GM18517 (cell line): ENCODE measurements around the gene DCDC1.
A peak's percentile ranks its signal among the peaks of the same experiment; 100 is the strongest.

ENCODE experiments used
- ATAC-seq: cut with Tn5 transposase; IDR thresholded peaks from one replicate; pipeline ENCODE4 v1.9.1; 2021; ENCODE audit warnings: mild to moderate bottlenecking, moderate library complexity; ENCODE audit not compliant: unreplicated experiment

DCDC1 gene

DNA sequence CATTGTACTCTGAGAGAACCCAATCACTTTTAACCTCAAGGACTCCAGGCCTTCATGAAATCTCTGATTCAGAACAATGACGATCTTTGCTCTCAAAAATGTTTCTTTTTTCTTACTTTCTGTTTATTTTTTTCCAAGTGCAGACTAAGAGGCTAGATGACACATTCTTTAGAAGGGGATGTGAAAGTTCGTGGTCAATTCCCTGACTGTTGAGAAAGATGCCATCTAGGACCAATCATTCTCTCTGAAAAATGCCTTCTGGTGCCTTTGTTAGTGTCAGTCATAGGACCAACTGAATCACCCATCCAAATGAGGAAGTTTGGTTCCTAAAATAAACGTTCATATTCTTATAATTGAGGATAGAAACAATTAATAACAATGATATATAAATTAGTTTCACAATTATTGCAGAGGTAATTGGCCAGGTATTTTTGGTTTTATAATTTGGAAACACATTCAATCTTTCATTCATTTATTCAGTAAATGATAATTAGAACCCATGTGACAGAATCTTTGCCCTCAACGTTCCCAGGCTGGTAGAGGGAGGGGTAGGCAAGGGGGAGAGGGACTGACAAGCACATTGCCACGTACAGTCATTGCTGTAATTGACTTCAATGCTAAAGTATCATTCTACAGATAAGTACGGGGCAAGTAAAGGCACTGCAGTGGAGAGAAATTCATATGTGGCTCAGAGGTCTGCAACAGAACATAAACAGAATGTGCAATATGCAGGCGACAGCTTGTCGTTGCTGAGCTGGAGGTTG, 450.0 kb downstream of the DCDC1 start:
- no peak for ATAC-seq

DNA sequence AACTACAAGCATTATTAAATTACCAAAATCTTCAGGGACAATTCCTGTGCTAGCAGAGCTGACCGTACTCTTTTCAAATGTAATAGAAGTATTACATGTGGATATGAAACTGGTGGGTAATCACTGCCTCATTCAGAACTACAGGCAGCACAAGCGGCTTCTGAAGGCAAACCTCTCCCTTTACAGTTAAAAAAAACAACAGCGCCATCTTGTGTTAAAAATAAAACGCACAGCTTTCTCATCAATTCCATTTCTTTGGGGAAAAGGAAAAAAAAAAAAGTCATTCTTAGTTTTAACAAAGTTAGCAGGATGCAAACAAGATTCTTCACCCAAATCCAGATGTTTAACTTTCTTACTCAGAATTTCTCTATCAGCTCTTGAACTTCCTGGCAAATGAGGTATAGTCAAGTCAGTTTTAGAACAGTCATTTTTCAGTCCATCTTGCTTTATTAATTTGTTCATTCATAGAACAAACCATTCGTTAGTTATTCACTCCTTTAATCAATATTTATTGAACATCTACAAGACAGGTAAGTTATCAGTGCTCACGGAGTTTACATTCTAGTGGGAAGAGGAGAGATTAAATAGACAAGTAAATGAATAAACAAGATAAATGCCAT, 451.6 kb downstream of the DCDC1 start:
- peak; percentile 73 for ATAC-seq

- no peak for ATAC-seq
Measured at GRCh38 chr11:30917266-30917665, 452.3 kb downstream of the DCDC1 start.

DNA sequence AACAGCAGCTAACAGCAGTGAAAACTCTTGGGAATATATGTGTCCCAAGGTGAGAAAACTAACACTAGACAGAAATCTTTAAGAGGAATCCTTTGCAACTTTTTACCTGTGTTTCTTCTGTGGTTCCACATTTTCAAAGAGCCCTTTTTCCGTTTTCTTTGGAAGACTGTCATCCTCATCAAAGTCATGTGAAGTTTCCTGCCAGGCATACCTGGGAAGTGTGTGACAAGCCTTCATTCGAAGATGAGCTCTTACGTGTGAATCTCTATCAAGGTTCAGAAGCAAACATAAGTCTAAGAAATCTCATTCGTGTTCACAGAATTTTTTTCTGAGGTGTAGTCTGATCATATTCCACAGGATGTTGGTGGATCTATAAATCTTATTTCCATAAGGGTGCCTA, 452.8 kb downstream of the DCDC1 start:
- ATAC-seq = no peak

DNA sequence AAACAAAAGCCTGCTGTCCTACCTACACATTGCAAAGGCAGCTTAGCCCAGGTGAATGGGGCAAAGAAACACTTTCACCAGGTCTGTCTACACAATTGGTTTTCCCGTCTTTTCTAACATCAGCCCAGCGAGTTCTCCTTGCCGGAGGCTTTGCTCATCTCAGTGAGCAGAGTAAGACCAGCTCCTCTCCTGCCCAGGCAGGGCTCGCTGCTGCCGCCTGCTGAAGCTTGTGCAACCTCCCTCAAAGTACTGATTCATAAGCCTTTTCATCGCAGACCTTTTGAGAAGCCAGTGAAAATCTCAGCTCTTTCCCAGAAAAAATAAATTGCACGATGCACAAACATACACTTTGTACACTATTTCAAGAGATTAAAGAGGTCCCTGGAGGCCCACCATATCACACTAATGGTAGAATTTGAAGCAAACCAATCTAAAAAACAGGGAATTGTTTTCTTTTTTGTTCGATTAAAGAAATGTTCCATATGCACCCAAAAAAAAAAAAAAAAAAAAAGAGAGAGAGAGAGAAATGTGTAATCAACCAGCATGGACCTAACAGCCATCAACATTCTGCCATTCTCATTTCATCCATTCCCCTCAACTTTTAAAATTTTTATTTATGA, 455.3 kb downstream of the DCDC1 start:
- peak; percentile 61 for ATAC-seq

DNA sequence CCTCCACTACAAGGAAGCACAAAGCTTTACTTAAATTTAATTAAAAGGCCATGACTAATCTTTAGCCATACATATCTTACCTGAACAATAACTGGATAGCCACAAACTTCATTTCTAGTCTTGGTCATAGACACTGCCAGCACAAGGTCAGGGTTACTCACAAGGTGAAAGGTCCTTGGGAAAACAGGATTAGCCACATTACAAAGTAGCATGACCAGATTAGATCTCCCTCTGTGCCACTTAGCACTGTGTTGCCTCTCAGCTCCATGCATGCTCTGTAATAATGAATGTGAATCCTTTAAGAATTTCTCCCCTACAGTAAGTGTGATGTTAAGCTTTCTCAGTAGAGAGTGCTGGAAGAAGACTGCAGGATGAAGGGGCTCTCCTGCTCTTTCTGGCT, 458.3 kb downstream of the DCDC1 start:
- no peak for ATAC-seq

GRCh38 chr11:30908857-30909256, 460.7 kb downstream of the DCDC1 start:
- no peak for ATAC-seq

- no peak for ATAC-seq
Measured at GRCh38 chr11:30908272-30908671, 461.3 kb downstream of the DCDC1 start.

DNA sequence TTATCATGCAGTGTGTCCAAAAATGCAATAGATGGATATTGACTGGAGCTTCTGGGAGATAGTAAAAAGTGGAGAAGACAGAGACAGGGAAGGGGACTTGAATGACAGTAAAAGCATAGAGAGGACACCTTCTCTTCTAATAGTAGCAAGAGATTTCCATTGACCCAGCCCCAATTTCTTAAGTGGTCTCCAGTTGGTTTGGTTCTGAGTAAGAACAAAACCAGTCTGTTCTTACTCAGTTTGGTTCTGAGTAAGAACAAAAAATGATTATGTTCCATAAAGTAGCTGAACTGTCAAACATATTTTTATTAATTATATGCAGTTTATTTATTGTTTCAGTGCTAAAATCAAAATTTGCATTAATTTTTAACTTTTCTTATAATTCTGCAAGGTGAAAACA, 466.6 kb downstream of the DCDC1 start:
- no peak for ATAC-seq

- ATAC-seq = no peak
Measured at GRCh38 chr11:30895046-30895445, 474.5 kb downstream of the DCDC1 start.

GRCh38 chr11:30893318-30893717, 476.2 kb downstream of the DCDC1 start:
- ATAC-seq = no peak

DNA sequence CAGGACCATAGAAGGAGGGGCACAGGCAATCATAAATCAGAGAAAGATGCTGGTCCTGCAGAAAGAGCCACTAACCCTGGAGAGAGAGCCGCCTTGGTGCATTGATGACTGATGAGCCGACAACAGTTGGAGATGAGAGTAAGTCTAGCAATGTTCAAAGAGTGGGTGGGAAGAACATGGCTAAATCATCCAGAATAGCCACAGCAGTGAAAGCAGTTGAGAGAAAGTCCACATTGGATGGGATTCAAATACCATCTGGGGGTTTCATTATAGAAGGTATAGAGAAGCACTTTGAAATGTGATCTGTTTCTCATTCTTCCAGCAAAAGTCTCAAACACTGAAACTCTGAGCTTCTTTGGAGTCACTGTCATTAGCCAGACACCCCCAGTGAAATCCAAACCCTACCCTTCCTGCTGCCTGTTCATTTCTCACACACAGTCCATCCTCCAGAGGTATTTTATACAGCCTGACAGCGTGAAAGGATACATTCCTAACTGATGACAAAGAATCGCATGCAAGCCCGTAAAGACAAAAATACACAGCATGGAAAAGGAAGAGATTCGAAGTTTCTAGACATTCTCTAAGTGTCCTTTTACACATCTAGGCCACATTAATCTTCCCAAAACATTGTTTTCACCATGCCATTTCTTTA, 480.3 kb downstream of the DCDC1 start:
- no peak for ATAC-seq

GRCh38 chr11:30879322-30880005, 490.1 kb downstream of the DCDC1 start:
- ATAC-seq = no peak

- ATAC-seq = no peak
Measured at GRCh38 chr11:30878400-30878799, 491.1 kb downstream of the DCDC1 start.

DNA sequence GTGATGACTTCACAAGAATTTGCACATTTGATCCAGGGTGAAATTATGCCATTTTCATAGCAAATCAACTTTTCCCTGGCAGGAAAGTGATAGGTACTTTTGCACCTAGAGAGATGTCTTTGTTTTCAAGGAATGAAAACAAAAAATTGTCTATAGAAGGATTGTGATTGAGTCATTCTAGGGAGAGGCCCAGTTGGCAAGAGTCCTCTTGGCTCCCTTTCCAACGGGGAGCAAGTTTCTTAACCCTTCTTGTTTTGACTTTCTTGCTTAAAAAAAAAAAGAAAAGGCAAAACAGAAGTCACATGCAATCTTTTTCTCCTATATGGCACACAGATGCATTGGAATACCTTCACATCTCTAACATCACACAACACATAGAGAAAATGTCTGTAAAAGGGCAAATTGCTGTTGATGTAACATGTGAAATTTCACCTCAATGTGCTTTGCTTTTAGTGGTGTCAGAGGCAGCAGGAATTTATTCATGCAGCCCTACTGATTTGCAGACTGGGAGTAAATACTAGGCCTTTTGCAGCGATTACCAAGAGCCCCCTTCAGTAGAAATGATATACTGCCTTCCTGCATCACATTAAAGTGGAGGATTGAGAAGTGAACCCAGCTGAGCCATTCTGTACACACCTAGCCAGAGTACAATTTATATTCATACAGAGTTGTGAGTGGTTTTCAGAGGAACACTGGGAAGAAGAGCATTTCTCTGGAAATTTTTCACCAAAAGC, 492.7 kb downstream of the DCDC1 start:
- ATAC-seq = no peak

GRCh38 chr11:30876228-30876627, 493.3 kb downstream of the DCDC1 start:
- ATAC-seq = no peak

- ATAC-seq = no peak
Measured at GRCh38 chr11:30875806-30876205, 493.7 kb downstream of the DCDC1 start.

- ATAC-seq = no peak
Measured at GRCh38 chr11:30873924-30874610, 495.5 kb downstream of the DCDC1 start.

GRCh38 chr11:30868626-30869081, 500.9 kb downstream of the DCDC1 start:
- ATAC-seq = no peak

DNA sequence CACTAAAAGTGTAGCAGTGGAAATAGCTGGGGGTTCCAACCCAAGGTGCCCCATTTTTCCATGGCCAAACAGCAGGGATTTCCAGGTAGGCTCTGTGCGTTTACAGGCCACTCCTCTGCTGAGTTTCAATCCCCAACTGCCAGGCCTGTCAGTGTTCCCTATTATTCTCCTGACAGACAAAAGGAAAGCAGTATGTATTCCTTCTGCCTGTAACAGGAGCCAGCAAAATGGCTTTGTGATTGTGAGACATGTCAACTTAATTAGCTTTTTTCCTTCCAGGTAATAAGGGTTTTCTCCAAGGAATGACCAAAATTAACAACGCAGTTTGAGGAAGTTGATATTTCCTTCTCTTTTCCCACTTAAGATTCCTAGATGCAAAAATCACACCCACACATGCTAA, 506.3 kb downstream of the DCDC1 start:
- ATAC-seq = no peak
